B cell (primary cell): ENCODE data around the gene FAHD2B.
"Not testable (repeated sequence)": the region's sequence is repeated elsewhere in the genome, so short reads cannot be mapped to it uniquely, and the experiment has no call there.

Source experiments
- CTCF ChIP-seq: fragments of 200-600 bp; IDR thresholded peaks from one replicate; pipeline ENCODE4 v1.8.0; 2022; ENCODE audit warnings: antibody characterized with exemption, mild to moderate bottlenecking
- EZH2 ChIP-seq: IDR thresholded peaks from 2 replicates; pipeline ENCODE4 v1.6.1; 2012; ENCODE audit warnings: borderline replicate concordance, low read depth, mild to moderate bottlenecking, moderate library complexity, low read length; ENCODE audit not compliant: insufficient read depth, poor library complexity, severe bottlenecking

- not testable (repeated sequence) for TF ChIP-seq CTCF, EZH2
Measured at GRCh38 chr2:97056150-97056549, 38.5 kb downstream of the FAHD2B start.
